Measurements from ENCODE around the gene THEMIS. TPM values are rescaled to one million over a fixed set of nuclear protein-coding genes. Genes with fewer than 3 reads are reported as not detected.
"Not testable (repeated sequence)": the region's sequence is repeated elsewhere in the genome, so short reads cannot be mapped to it uniquely, and the experiment has no call there.

The THEMIS gene
- polyA plus RNA-seq, 1 experiment = not detected

DNA sequence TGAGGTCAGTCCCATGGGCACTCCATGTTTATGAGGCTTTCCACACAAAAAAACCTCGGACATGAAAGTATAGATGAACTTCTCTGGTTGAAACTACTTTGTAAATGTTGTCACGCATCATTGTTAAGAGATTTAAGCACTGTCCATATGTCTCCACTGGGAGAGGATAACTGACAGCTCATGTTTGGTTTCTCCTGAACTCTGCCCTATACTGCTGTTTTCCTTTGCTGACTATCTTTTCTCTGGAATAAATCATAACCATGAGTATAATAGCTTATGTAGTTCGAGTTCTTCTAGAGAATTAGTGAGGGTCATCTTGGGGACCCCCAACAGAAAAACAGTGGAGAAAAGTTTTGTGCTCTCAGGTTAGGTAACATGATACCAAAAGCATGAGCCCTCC, 14.3 kb downstream of the THEMIS start:
- DNase-seq (ENCODE audit: low read depth, low spot score) = no peak
- no peaks in the 10 kb centered on the region for H3K9me3 ChIP-seq (ENCODE audit: control insufficient read depth, insufficient read depth, low read length)
- ChIA-PET POLR2A (no interaction called here), CTCF (no interaction called here)
- no peak overlapping the region for H3K27ac ChIP-seq (ENCODE audit: low read depth, low read length)
- H3K4me3 ChIP-seq (ENCODE audit: low read depth, low read length) = no peak overlapping the region
- H3K27me3 ChIP-seq (ENCODE audit: control insufficient read depth, insufficient read depth, low read length) = no peaks in the 10 kb centered on the region
- no peak for TF ChIP-seq CTCF (IDR thresholded peaks at IDR 0.05; ENCODE audit: low read depth, low read length)

GRCh38 chr6:127884134-127884533, 16.7 kb downstream of the THEMIS start:
- no peak overlapping the region for H3K27ac ChIP-seq (ENCODE audit: low read depth, low read length)
- H3K4me3 ChIP-seq (ENCODE audit: low read depth, low read length) = no peak overlapping the region
- no peaks in the 10 kb centered on the region for H3K27me3 ChIP-seq (ENCODE audit: control insufficient read depth, insufficient read depth, low read length)
- H3K9me3 ChIP-seq (ENCODE audit: control insufficient read depth, insufficient read depth, low read length) = no peaks in the 10 kb centered on the region
- no peak for DNase-seq (ENCODE audit: low read depth, low spot score)
- TF ChIP-seq CTCF (IDR thresholded peaks at IDR 0.05; ENCODE audit: low read depth, low read length) = no peak
- CTCF ChIA-PET = no interaction called here
- POLR2A ChIA-PET = no interaction called here

GRCh38 chr6:127881949-127882348, 18.9 kb downstream of the THEMIS start:
- H3K4me3 ChIP-seq (ENCODE audit: low read depth, low read length); POLR2A ChIA-PET; DNase-seq (ENCODE audit: low read depth, low spot score); CTCF ChIA-PET; H3K27me3 ChIP-seq (ENCODE audit: control insufficient read depth, insufficient read depth, low read length); H3K27ac ChIP-seq (ENCODE audit: low read depth, low read length); H3K9me3 ChIP-seq (ENCODE audit: control insufficient read depth, insufficient read depth, low read length): not testable (repeated sequence)

- Histone ChIP-seq H3K4me3 (ENCODE audit: low read depth, low read length) (no peak overlapping the region), H3K27me3 (ENCODE audit: control insufficient read depth, insufficient read depth, low read length) (no peaks in the 10 kb centered on the region), H3K27ac (ENCODE audit: low read depth, low read length) (no peak overlapping the region), H3K9me3 (ENCODE audit: control insufficient read depth, insufficient read depth, low read length) (no peaks in the 10 kb centered on the region)
- TF ChIP-seq CTCF (IDR thresholded peaks at IDR 0.05; ENCODE audit: low read depth, low read length) = no peak
- ChIA-PET POLR2A (no interaction called here), CTCF (interaction anchor here (0.6 to 1.3 kb wide), 4 partner anchors 25 to 842 kb away, joined by 3 to 6 read pairs (median 4); no protein-coding TSS in a partner anchor)
- no peak for DNase-seq (ENCODE audit: low read depth, low spot score)
Measured at GRCh38 chr6:127880429-127880828, 20.4 kb downstream of the THEMIS start.

DNA sequence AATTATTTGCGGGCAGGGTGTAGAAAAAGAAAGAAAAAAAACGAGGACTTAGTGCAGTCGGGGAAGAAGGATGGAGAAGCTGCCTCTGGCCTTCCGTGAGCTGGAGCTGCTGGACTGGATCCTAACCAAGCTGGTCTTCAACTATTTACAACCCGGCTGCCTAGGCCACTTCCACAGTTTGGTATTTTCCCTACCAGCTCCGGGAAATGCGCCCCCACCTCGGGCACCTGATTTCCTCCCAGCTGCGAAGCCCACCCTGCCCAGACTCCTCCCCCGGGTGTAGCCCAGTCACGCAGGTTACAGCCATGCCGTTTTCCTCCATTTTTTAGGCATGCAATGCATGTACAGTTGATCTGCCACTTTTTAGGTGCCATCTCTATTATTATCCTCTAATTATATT, 21.2 kb downstream of the THEMIS start:
- TF ChIP-seq CTCF (IDR thresholded peaks at IDR 0.05; ENCODE audit: low read depth, low read length) = no peak
- POLR2A ChIA-PET = no interaction called here
- CTCF ChIA-PET = interaction anchor here (0.6 to 1.3 kb wide), 4 partner anchors 25 to 843 kb away, joined by 3 to 6 read pairs (median 4); no protein-coding TSS in a partner anchor
- DNase-seq (ENCODE audit: low read depth, low spot score) = no peak
- Histone ChIP-seq H3K4me3 (ENCODE audit: low read depth, low read length) (peak overlapping the region; percentile 11; the same call in 1 of the 2 replicates), H3K9me3 (ENCODE audit: control insufficient read depth, insufficient read depth, low read length) (no peaks in the 10 kb centered on the region), H3K27ac (ENCODE audit: low read depth, low read length) (no peak overlapping the region), H3K27me3 (ENCODE audit: control insufficient read depth, insufficient read depth, low read length) (no peaks in the 10 kb centered on the region)

DNA sequence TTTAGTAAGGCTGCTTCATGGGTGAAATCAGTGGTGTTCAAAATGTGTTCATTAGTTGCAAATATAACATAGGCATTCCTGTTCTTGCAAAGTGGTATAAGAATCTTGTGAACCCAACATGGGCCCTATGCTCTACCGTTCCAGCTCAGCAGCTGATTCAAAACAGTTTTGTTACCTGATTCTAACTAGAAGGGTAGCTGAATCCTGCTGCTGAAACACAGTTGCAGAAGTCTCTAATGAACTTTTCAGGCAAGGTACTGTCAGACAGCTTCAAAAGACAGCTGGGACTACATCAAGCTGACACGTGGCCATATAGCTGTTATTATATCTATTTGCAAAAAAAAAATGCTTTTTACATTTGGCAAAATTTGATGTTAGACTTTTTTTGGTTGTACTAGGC, 22.7 kb downstream of the THEMIS start:
- Histone ChIP-seq H3K9me3 (ENCODE audit: control insufficient read depth, insufficient read depth, low read length) (no peaks in the 10 kb centered on the region), H3K27me3 (ENCODE audit: control insufficient read depth, insufficient read depth, low read length) (no peaks in the 10 kb centered on the region), H3K27ac (ENCODE audit: low read depth, low read length) (no peak overlapping the region), H3K4me3 (ENCODE audit: low read depth, low read length) (no peak overlapping the region)
- ChIA-PET CTCF (no interaction called here), POLR2A (no interaction called here)
- no peak for TF ChIP-seq CTCF (IDR thresholded peaks at IDR 0.05; ENCODE audit: low read depth, low read length)
- DNase-seq (ENCODE audit: low read depth, low spot score) = no peak

Measured in AG04450 (cell line).